ENCODE data around the gene EHF. TPM values are rescaled to one million over a fixed set of nuclear protein-coding genes. Genes with fewer than 3 reads are reported as not detected.

EHF gene
- total and polyA plus RNA-seq, 9 of the 15 experiments (the other 6 are each of a cell fraction or from before 2014, with no cell fraction given): 0.04 to 0.54 (median 0.37) TPM

- no peaks in the 10 kb centered on the region for H4K20me1 ChIP-seq (replicated peaks; ENCODE audit: control insufficient read depth, insufficient read depth, low read length)
- ChIA-PET CTCF (ENCODE audit: low intra/inter-chr PET ratio) (no interaction called here), POLR2A (interaction anchor here (0.6 kb wide), 1 partner anchor 108 kb away, joined by 3 read pairs; no protein-coding TSS in a partner anchor)
- DNase-seq (ENCODE audit: extremely low read depth in 1 of 4, low spot score in 3 of 4) (no peak), FAIRE-seq (no peak), ATAC-seq (no peak)
- H3K27ac ChIP-seq (ENCODE audit: extremely low read depth, low read depth, low read length): no peak overlapping the region
- no peaks in the 10 kb centered on the region for H3K79me2 ChIP-seq (ENCODE audit: control insufficient read depth, insufficient read depth, low read length)
- 58% methylated on average over 9 of the region's 9 CpGs for WGBS (ENCODE audit: insufficient coverage, low coverage, missing lambda C conversion rate)
- no peaks in the 10 kb centered on the region for H3K27me3 ChIP-seq (ENCODE audit: control insufficient read depth in 2 of 2, insufficient read depth in 2 of 2, low read length in 2 of 2)
- in situ Hi-C loops (cut with MboI): no loop called here
- H3K4me1 ChIP-seq (replicated peaks in 1 of 2; ENCODE audit: control insufficient read depth in 2 of 2, insufficient read depth in 2 of 2, low read length in 2 of 2): peaks cover 0 to 9% of the 10 kb centered on the region in 2 experiments; a peak in 3 of 5 replicates
- no peaks in the 10 kb centered on the region for H3K9me3 ChIP-seq (replicated peaks; ENCODE audit: control insufficient read depth, insufficient read depth, low read depth, low read length)
- H3K9ac ChIP-seq (ENCODE audit: insufficient read depth in 1 of 2, low read depth in 2 of 2, low read length in 2 of 2): no peak overlapping the region
- TF ChIP-seq, protein P1, sequence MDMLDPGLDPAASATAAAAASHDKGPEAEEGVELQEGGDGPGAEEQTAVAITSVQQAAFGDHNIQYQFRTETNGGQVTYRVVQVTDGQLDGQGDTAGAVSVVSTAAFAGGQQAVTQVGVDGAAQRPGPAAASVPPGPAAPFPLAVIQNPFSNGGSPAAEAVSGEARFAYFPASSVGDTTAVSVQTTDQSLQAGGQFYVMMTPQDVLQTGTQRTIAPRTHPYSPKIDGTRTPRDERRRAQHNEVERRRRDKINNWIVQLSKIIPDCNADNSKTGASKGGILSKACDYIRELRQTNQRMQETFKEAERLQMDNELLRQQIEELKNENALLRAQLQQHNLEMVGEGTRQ (CRISPR knock-in tag; IDR thresholded peaks at IDR 0.05): no peak
- no peak for TF ChIP-seq BRF1 (IDR thresholded peaks at IDR 0.05; ENCODE audit: borderline replicate concordance, extremely low read depth, insufficient read length)
- no peak for TF ChIP-seq ZNF217 (CRISPR knock-in tag; IDR thresholded peaks at IDR 0.05)
- no peak for TF ChIP-seq TAL1 (IDR thresholded peaks at IDR 0.05)
- no peak for TF ChIP-seq ZNF76 (CRISPR knock-in tag; IDR thresholded peaks at IDR 0.05; ENCODE audit: borderline replicate concordance)
- TF ChIP-seq RBM34 (IDR thresholded peaks at IDR 0.05; ENCODE audit: borderline replicate concordance, insufficient read depth, low read length): no peak
- no peak for TF ChIP-seq MEIS2 (IDR thresholded peaks at IDR 0.05; ENCODE audit: partially characterized antibody)
- TF ChIP-seq, protein P2, sequence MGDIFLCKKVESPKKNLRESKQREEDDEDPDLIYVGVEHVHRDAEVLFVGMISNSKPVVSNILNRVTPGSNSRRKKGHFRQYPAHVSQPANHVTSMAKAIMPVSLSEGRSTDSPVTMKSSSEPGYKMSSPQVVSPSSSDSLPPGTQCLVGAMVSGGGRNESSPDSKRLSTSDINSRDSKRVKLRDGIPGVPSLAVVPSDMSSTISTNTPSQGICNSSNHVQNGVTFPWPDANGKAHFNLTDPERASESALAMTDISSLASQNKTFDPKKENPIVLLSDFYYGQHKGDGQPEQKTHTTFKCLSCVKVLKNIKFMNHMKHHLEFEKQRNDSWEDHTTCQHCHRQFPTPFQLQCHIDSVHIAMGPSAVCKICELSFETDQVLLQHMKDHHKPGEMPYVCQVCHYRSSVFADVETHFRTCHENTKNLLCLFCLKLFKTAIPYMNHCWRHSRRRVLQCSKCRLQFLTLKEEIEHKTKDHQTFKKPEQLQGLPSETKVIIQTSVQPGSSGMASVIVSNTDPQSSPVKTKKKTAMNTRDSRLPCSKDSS (IDR thresholded peaks at IDR 0.05; ENCODE audit: low read depth, partially characterized antibody): no peak
- TF ChIP-seq HIVEP1 (CRISPR knock-in tag; IDR thresholded peaks at IDR 0.05): no peak
- no peak for TF ChIP-seq TAF7 (tag; IDR thresholded peaks at IDR 0.05)
- no peak for TF ChIP-seq CBFA2T2 (conservative IDR thresholded peaks at IDR 0.05)
- no peak overlapping the region for H3K4me2 ChIP-seq (ENCODE audit: insufficient read depth, low read length)
- no peaks in the 10 kb centered on the region for H3K36me3 ChIP-seq (ENCODE audit: control insufficient read depth, insufficient read depth, low read length)
- peak overlapping the region; percentile 14; the same call in 1 of the 2 replicates for H2AFZ ChIP-seq (ENCODE audit: low read depth, low read length)
- no peaks in the 10 kb centered on the region for H3K9me1 ChIP-seq (ENCODE audit: control insufficient read depth, insufficient read depth, low read length)
- BruUV-seq (replicated peaks): no TSS peak
- intact Hi-C loops (cut with micrococcal nuclease): no loop called here
- no peak overlapping the region for H3K4me3 ChIP-seq
Observed at GRCh38 chr11:34644669-34645406, 23.9 kb downstream of the EHF start.

Data from K562 (cell line).